HepG2 (cell line): ENCODE results near the gene ACSL6. TPM values are rescaled to one million over a fixed set of nuclear protein-coding genes. Genes with fewer than 3 reads are reported as not detected.

ENCODE experiments used
- ATAC-seq: fragments of 200-7000 bp; cut with Tn5 transposase; 3 replicates; pipeline ENCODE4 v1.9.1; 2020; ENCODE audit warnings: mild to moderate bottlenecking, moderate library complexity
- BruUV-seq: library from RNA; stranded (reverse); fragments of 400-500 nt; replicated peaks from 2 replicates; lab custom pipeline; 2021; lab: Mats Ljungman, UMichigan
- CTCF ChIA-PET: fragments of 300-600 bp; formaldehyde crosslinking; extraction: SDS; loops from one replicate; lab custom pipeline; 2021; ENCODE audit warnings: low total read pairs, inconsistent platforms, low intra/inter-chr PET ratio; lab: Yijun Ruan, JAX
- POLR2A ChIA-PET: fragments of 350-600 bp; sonication (Branson Sonifier 250); formaldehyde crosslinking; loops from one replicate; lab custom pipeline; 2020; ENCODE audit warnings: antibody characterized with exemption, inconsistent platforms; lab: Yijun Ruan, JAX
- DNase-seq: peaks from one replicate; pipeline ENCODE4 v3.0.0-alpha.2; 2015; ENCODE audit warnings: low spot score
- FAIRE-seq: peaks from 3 replicates; lab custom pipeline; 2011; peaks lifted over from hg19 to GRCh38; lab: Jason Lieb, UNC
- H2AFZ ChIP-seq: one replicate; pipeline ENCODE4 v1.6.1; 2011; ENCODE audit warnings: low read length, inconsistent platforms
- H3K27ac ChIP-seq: fragments of 300-600 bp; 3 replicates; pipeline ENCODE4 v1.8.0; 2011; ENCODE audit warnings: mixed run types, mild to moderate bottlenecking, mixed read lengths, low read length, inconsistent platforms; ENCODE audit not compliant: insufficient read depth; ENCODE audit errors: extremely low read length
- H3K27me3 ChIP-seq, 2 experiments: fragments of 200-600 bp in 1 of 2; 2 replicates in 1 of 2; 3 replicates in 1 of 2; pipeline versions ENCODE4 v1.6.0 to v1.8.0; 2011; ENCODE audit warnings: low read length in 2 of 2, mild to moderate bottlenecking in 2 of 2, moderate library complexity in 2 of 2, inconsistent platforms in 1 of 2; ENCODE audit not compliant: insufficient read depth in 2 of 2, control insufficient read depth in 1 of 2
- H3K36me3 ChIP-seq, 2 experiments: fragments of 200-600 bp in 1 of 2; replicated peaks in 1 of 2; 2 replicates in 1 of 2; 3 replicates in 1 of 2; pipeline versions ENCODE4 v1.5.1 to v1.8.0; 2011; ENCODE audit warnings: low read length in 2 of 2, inconsistent platforms in 1 of 2; ENCODE audit not compliant: insufficient read depth in 2 of 2, control insufficient read depth in 1 of 2
- H3K4me1 ChIP-seq: 2 replicates; pipeline ENCODE4 v1.5.1; 2012; ENCODE audit warnings: low read length, inconsistent platforms; ENCODE audit not compliant: insufficient read depth
- H3K4me2 ChIP-seq: 2 replicates; pipeline ENCODE4 v1.6.0; 2011; ENCODE audit warnings: low read depth, low read length, inconsistent platforms
- H3K4me3 ChIP-seq, 3 experiments: fragments of 200-600 bp in 1 of 3; sonication (generic), shearing (Covaris generic) in 1 of 3; replicated peaks in 1 of 3; 2 replicates each; pipeline ENCODE4 v1.5.1; 2011 to 2016; ENCODE audit warnings: low read length in 3 of 3, inconsistent platforms in 2 of 3, low read depth in 2 of 3, mild to moderate bottlenecking in 2 of 3, control low read depth in 1 of 3, mixed read lengths in 1 of 3; ENCODE audit not compliant: insufficient read depth in 1 of 3
- H3K79me2 ChIP-seq: one replicate; pipeline ENCODE4 v1.6.1; 2011; ENCODE audit warnings: low read length, inconsistent platforms; ENCODE audit not compliant: insufficient read depth
- H3K9ac ChIP-seq: 2 replicates; pipeline ENCODE4 v1.6.0; 2011; ENCODE audit warnings: mild to moderate bottlenecking, low read depth, low read length, inconsistent platforms; ENCODE audit not compliant: insufficient read depth
- H3K9me3 ChIP-seq: 2 replicates; pipeline ENCODE4 v1.5.1; 2012; ENCODE audit warnings: mild to moderate bottlenecking, low read length
- H4K20me1 ChIP-seq: 2 replicates; pipeline ENCODE4 v1.6.0; 2011; ENCODE audit warnings: inconsistent platforms, mild to moderate bottlenecking, low read length, moderate library complexity; ENCODE audit not compliant: insufficient read depth
- ATM ChIP-seq: fragments of 450-650 bp; IDR thresholded peaks from 2 replicates; pipeline ENCODE4 v1.7.1; 2017; ENCODE audit warnings: mild to moderate bottlenecking, borderline replicate concordance
- CENPX ChIP-seq: sonication (generic); formaldehyde crosslinking; IDR thresholded peaks from 2 replicates; pipeline ENCODE4 v1.9.0; 2021; ENCODE audit warnings: mild to moderate bottlenecking, missing genetic modification reagents, moderate library complexity
- ETV6 ChIP-seq: sonication (generic); formaldehyde crosslinking; conservative IDR thresholded peaks from 2 replicates; pipeline ENCODE4 v1.4.0; 2020; ENCODE audit warnings: missing genetic modification reagents
- FLYWCH1 ChIP-seq: sonication (generic); formaldehyde crosslinking; IDR thresholded peaks from 2 replicates; pipeline ENCODE4 v1.8.1; 2023; ENCODE audit warnings: mild to moderate bottlenecking, missing genetic modification reagents
- FOXJ3 ChIP-seq: sonication (generic); formaldehyde crosslinking; IDR thresholded peaks from 2 replicates; pipeline ENCODE4 v1.4.0; 2020; ENCODE audit warnings: missing genetic modification reagents, mild to moderate bottlenecking, borderline replicate concordance
- GFI1 ChIP-seq: sonication (generic); formaldehyde crosslinking; IDR thresholded peaks from 2 replicates; pipeline ENCODE4 v1.5.0; 2020; ENCODE audit warnings: missing genetic modification reagents, mild to moderate bottlenecking, borderline replicate concordance
- HNF4G ChIP-seq, 2 experiments: sonication (generic) in 1 of 2; formaldehyde crosslinking in 1 of 2; IDR thresholded peaks; 2 replicates each; pipeline versions ENCODE4 v1.4.0 to v1.6.1; 2011 to 2020; ENCODE audit warnings: borderline replicate concordance in 2 of 2, low read depth in 2 of 2, mild to moderate bottlenecking in 2 of 2, low read length in 1 of 2, missing genetic modification reagents in 1 of 2, moderate library complexity in 1 of 2
- RARG ChIP-seq: sonication (generic); formaldehyde crosslinking; IDR thresholded peaks from 2 replicates; pipeline ENCODE4 v1.4.0; 2020; ENCODE audit warnings: low read depth, mild to moderate bottlenecking, missing genetic modification reagents
- RBFOX2 ChIP-seq: fragments of 200-400 bp; formaldehyde crosslinking; IDR thresholded peaks from 2 replicates; pipeline ENCODE4 v1.6.1; 2017; ENCODE audit warnings: low read depth, mild to moderate bottlenecking, low read length
- ZIK1 ChIP-seq: sonication (generic); formaldehyde crosslinking; IDR thresholded peaks from 2 replicates; pipeline ENCODE4 v1.5.0; 2020; ENCODE audit warnings: mild to moderate bottlenecking, low read depth, missing genetic modification reagents, borderline replicate concordance
- ZNF143 ChIP-seq: sonication (generic); formaldehyde crosslinking; IDR thresholded peaks from 2 replicates; pipeline ENCODE4 v1.4.0; 2020; ENCODE audit warnings: missing genetic modification reagents
- ZNF691 ChIP-seq: sonication (generic); formaldehyde crosslinking; IDR thresholded peaks from 2 replicates; pipeline ENCODE4 v1.4.0; 2020; ENCODE audit warnings: missing genetic modification reagents, low read depth, mild to moderate bottlenecking, borderline replicate concordance
- ZNF737 ChIP-seq: sonication (generic); formaldehyde crosslinking; IDR thresholded peaks from 2 replicates; pipeline ENCODE4 v1.5.0; 2020; ENCODE audit warnings: missing genetic modification reagents, mild to moderate bottlenecking, borderline replicate concordance
- WGBS: methylation state at CpG from one replicate; pipeline ENCODE4 v1.1.6; 2017; ENCODE audit warnings: low lambda C conversion rate; 5-methylcytosine and 5-hydroxymethylcytosine counted together
- in situ Hi-C: cut with HindIII; loops from 2 replicates; pipeline ENCODE4 v1.10.0; 2017; ENCODE audit warnings: low pct_unique_long_range_greater_than_20kb; ENCODE audit not compliant: extremely low pct_ligation_motif_present
- intact Hi-C: fragments of 100-400 bp; cut with micrococcal nuclease; formaldehyde crosslinking; loops from one replicate; pipeline ENCODE4 v1.10.0; 2022; ENCODE audit not compliant: unreplicated experiment
- polyA plus RNA-seq, 8 experiments: library from polyadenylated mRNA; depleted of rRNA in 3 of 8; stranded (reverse) in 7 of 8; unstranded in 1 of 8; fragments of >200 nt; fragmentation: Illumina TruSeq in 4 of 8; extraction: Trizol in 4 of 8; gene quantifications; 2 replicates each; pipeline versions ENCODE4 v1.2.1 to v1.2.3, GENCODE V29; 2011 to 2016; ENCODE audit warnings: low read depth in 4 of 8, missing spikeins in 1 of 8, mixed read lengths in 1 of 8; ENCODE audit not compliant: insufficient read depth in 1 of 8
- total RNA-seq, 5 experiments: library from RNA; depleted of rRNA; stranded (reverse); fragments of >200 nt; fragmentation: Illumina TruSeq; extraction: Trizol; gene quantifications; 2 replicates each; pipeline ENCODE4 v1.2.3, GENCODE V29; 2016; ENCODE audit warnings: low read depth in 1 of 5
- TF ChIP-seq, protein P1 (sequence below): sonication (generic); formaldehyde crosslinking; IDR thresholded peaks from 2 replicates; pipeline ENCODE4 v1.4.0; 2020; ENCODE audit warnings: mild to moderate bottlenecking, missing genetic modification reagents
- TF ChIP-seq, protein P2 (sequence below): sonication (generic); formaldehyde crosslinking; conservative IDR thresholded peaks from 2 replicates; pipeline ENCODE4 v1.4.0; 2020; ENCODE audit warnings: missing genetic modification reagents
- TF ChIP-seq, protein P3 (sequence below): IDR thresholded peaks from 2 replicates; pipeline ENCODE4 v1.4.0; 2020; ENCODE audit warnings: mild to moderate bottlenecking, missing genetic modification reagents

The ACSL6 gene
- total and polyA plus RNA-seq, 2 of the 13 experiments (the other 11 are each of a cell fraction or from before 2014, with no cell fraction given), result 3.7 to 3.8 TPM

DNA sequence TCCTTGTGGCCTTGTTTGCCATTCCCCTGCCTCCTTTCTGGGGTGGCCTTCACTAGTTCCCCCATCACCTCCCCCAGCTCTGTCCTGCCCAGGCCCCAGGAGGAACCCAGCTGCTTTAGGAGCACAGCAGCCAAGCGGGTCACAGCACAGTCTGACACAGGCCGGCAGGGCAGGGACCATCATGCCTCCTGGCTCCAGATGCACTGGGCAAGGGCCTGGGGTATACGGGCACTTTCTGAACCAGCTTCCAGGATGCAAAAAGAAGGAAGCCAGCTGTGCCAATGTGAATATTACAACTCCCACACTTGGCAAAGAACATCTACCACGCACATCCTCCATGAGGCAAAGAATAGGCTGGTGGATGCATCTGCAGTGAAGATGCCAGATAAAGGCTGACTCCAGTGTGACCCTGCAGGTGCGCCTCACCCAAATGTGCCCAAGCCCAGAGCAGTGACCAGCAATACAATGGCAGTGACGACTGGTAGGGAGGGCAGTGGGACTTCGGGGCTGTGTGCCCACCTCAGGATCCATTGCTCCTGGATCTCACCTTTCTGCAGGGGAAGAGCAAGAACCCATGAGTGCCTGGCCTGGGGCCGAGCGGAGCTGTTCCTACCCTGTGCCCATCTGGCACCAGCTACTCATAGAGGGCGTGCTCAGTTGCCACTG, 42.7 kb upstream of the ACSL6 start:
- in situ Hi-C loops, result no loop called here
- Histone ChIP-seq H3K4me1 (no peaks in the 10 kb centered on the region), H3K79me2 (no peaks in the 10 kb centered on the region), H3K4me3 (no peak overlapping the region), H3K4me2 (no peak overlapping the region), H3K36me3 (no peaks in the 10 kb centered on the region), H3K27ac (no peak overlapping the region), H3K27me3 (peaks cover 3 to 27% of the 10 kb centered on the region in 2 experiments; a peak in 3 of 5 replicates), H3K9me3 (no peaks in the 10 kb centered on the region), H2AFZ (no peak overlapping the region), H4K20me1 (no peaks in the 10 kb centered on the region), H3K9ac (no peak overlapping the region)
- POLR2A ChIA-PET, result no interaction called here
- intact Hi-C loops, result no loop called here
- ATAC-seq (no peak), DNase-seq (no peak), FAIRE-seq (no peak)
- no TSS peak for BruUV-seq
- CTCF ChIA-PET, result no interaction called here
- 21% methylated on average over 9 of the region's 10 CpGs for WGBS
- no peak for TF ChIP-seq RBFOX2
- no peak for TF ChIP-seq CENPX (CRISPR knock-in tag)
- no peak for TF ChIP-seq ZNF691 (CRISPR knock-in tag)
- no peak for TF ChIP-seq FOXJ3 (CRISPR knock-in tag)
- no peak for TF ChIP-seq FLYWCH1 (CRISPR knock-in tag)
- TF ChIP-seq ZNF143 (CRISPR knock-in tag), result no peak
- no peak for TF ChIP-seq RARG
- no peak for TF ChIP-seq ZIK1 (CRISPR knock-in tag)
- TF ChIP-seq, protein P1, sequence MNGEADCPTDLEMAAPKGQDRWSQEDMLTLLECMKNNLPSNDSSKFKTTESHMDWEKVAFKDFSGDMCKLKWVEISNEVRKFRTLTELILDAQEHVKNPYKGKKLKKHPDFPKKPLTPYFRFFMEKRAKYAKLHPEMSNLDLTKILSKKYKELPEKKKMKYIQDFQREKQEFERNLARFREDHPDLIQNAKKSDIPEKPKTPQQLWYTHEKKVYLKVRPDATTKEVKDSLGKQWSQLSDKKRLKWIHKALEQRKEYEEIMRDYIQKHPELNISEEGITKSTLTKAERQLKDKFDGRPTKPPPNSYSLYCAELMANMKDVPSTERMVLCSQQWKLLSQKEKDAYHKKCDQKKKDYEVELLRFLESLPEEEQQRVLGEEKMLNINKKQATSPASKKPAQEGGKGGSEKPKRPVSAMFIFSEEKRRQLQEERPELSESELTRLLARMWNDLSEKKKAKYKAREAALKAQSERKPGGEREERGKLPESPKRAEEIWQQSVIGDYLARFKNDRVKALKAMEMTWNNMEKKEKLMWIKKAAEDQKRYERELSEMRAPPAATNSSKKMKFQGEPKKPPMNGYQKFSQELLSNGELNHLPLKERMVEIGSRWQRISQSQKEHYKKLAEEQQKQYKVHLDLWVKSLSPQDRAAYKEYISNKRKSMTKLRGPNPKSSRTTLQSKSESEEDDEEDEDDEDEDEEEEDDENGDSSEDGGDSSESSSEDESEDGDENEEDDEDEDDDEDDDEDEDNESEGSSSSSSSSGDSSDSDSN, result no peak
- no peak for TF ChIP-seq HNF4G (IDR thresholded peaks at IDR 0.05; ENCODE audit: borderline replicate concordance, low read depth, low read length)
- TF ChIP-seq HNF4G (CRISPR knock-in tag; IDR thresholded peaks at IDR 0.05; ENCODE audit: borderline replicate concordance, low read depth), result no peak
- TF ChIP-seq, protein P2, sequence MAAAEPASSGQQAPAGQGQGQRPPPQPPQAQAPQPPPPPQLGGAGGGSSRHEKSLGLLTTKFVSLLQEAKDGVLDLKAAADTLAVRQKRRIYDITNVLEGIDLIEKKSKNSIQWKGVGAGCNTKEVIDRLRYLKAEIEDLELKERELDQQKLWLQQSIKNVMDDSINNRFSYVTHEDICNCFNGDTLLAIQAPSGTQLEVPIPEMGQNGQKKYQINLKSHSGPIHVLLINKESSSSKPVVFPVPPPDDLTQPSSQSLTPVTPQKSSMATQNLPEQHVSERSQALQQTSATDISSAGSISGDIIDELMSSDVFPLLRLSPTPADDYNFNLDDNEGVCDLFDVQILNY (CRISPR knock-in tag), result no peak
- TF ChIP-seq, protein P3, sequence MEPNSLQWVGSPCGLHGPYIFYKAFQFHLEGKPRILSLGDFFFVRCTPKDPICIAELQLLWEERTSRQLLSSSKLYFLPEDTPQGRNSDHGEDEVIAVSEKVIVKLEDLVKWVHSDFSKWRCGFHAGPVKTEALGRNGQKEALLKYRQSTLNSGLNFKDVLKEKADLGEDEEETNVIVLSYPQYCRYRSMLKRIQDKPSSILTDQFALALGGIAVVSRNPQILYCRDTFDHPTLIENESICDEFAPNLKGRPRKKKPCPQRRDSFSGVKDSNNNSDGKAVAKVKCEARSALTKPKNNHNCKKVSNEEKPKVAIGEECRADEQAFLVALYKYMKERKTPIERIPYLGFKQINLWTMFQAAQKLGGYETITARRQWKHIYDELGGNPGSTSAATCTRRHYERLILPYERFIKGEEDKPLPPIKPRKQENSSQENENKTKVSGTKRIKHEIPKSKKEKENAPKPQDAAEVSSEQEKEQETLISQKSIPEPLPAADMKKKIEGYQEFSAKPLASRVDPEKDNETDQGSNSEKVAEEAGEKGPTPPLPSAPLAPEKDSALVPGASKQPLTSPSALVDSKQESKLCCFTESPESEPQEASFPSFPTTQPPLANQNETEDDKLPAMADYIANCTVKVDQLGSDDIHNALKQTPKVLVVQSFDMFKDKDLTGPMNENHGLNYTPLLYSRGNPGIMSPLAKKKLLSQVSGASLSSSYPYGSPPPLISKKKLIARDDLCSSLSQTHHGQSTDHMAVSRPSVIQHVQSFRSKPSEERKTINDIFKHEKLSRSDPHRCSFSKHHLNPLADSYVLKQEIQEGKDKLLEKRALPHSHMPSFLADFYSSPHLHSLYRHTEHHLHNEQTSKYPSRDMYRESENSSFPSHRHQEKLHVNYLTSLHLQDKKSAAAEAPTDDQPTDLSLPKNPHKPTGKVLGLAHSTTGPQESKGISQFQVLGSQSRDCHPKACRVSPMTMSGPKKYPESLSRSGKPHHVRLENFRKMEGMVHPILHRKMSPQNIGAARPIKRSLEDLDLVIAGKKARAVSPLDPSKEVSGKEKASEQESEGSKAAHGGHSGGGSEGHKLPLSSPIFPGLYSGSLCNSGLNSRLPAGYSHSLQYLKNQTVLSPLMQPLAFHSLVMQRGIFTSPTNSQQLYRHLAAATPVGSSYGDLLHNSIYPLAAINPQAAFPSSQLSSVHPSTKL, result no peak
- TF ChIP-seq GFI1 (CRISPR knock-in tag), result no peak
- TF ChIP-seq ATM, result no peak
- TF ChIP-seq ETV6 (CRISPR knock-in tag), result no peak
- TF ChIP-seq ZNF737 (CRISPR knock-in tag), result no peak
